ENCODE results near the gene TMX2. TPM values are rescaled to one million over a fixed set of nuclear protein-coding genes. Genes with fewer than 3 reads are reported as not detected.

TMX2 gene
- total RNA-seq, 2 donors from 2014 or later, result 77.3 to 96.9 TPM

DNA sequence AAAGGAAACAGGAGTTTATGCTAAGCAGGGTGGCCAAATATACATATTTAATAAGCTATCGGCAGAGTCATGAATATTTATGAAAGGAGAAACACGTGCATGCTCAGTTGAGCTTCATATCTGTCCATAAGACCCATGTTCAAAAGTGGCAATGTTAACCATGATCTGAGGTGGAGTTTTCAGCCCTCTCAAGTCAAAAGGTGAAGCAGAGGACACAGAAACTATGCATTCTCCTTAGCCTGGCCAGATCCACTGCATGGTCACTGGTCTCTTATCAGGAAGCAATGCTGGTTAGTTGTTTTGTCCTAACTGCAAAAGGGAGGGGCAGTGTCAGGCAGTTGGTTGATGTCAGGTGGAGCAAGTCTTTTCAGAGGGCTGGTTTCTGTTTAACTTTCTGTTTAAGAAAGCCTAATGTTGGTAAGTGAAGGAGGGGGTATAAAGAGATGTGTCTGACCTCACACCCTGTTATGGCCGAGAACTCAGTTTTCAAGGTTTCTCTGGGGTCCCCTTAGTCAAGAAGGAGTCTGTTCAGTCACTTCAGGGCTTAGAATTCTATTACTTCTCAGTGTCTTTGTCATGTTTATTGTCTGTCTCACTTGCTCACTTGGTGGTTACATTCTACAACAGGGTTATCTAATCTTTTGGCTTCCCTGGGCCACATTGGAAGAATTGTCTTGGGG, 23.4 kb downstream of the TMX2 start:
- peaks cover 6% of the 10 kb centered on the region for H3K36me3 Mint-ChIP-seq
- no peaks in the 10 kb centered on the region for H3K27me3 Mint-ChIP-seq
- no peaks in the 10 kb centered on the region for H3K9me3 Mint-ChIP-seq
- H3K4me3 Mint-ChIP-seq, result no peak overlapping the region
- DNase-seq (ENCODE audit: low spot score), result no peak
- H3K27ac Mint-ChIP-seq, result peak overlapping the region; percentile 8 to 43
- peaks cover 1 to 3% of the 10 kb centered on the region in 2 donors for H3K4me1 Mint-ChIP-seq (ENCODE audit: low read depth in 2 of 2)
- ATAC-seq, result no peak

DNA sequence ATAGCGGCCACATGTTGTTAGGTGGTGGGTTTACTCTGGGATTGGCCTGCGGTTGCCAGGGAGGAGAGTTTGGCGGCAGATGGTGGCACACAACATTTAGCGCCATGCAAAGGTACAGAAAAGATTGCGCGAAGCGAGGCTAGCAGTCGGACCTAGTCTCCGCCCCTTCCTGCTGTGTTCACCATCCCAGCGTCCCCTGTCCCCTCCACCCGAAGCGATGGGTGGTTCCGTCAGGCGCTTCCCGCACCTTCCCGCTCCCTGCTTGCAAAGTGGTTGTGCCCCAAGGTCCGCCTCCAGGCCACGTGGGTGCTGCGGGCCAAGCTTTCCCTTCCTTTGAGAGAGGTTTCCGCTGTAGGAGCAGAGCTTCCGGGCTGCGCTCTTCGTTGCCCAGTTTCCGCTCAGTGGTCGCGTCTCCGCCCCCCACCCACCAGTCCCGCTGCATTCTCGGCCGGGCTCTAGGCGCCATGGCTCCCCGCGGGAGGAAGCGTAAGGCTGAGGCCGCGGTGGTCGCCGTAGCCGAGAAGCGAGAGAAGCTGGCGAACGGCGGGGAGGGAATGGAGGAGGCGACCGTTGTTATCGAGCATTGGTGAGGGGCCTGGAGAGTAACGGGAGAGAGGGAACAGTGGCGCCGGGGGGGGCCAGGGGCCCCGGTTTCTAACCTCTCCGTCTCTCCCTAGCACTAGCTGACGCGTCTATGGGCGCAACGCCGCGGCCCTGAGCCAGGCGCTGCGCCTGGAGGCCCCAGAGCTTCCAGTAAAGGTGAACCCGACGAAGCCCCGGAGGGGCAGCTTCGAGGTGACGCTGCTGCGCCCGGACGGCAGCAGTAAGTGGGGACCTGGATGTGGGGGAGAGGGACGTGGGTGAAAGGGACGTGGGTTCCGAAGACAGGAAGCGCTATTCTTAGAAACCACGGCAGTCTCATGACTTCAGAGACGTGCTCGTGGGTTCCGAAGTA, 29.0 kb downstream of the TMX2 start, which contains the start of gene SELENOH:
Gene SELENOH, plus strand, starts transcription at position 360 of the 955 bp plus-strand sequence. Its CDS starts 105 bp downstream, at position 465.
- peaks cover 16% of the 10 kb centered on the region for H3K36me3 Mint-ChIP-seq
- peak; percentile 98 for DNase-seq (ENCODE audit: low spot score)
- no peaks in the 10 kb centered on the region for H3K9me3 Mint-ChIP-seq
- peaks cover 15 to 22% of the 10 kb centered on the region in 2 donors for H3K4me1 Mint-ChIP-seq (ENCODE audit: low read depth in 2 of 2)
- no peaks in the 10 kb centered on the region for H3K27me3 Mint-ChIP-seq
- peak within 1 kb of the TSS; percentile 93 to 98 for H3K27ac Mint-ChIP-seq
- peak; percentile 95 to 97 for ATAC-seq
- peak within 1 kb of the TSS; percentile 93 for H3K4me3 Mint-ChIP-seq

DNA sequence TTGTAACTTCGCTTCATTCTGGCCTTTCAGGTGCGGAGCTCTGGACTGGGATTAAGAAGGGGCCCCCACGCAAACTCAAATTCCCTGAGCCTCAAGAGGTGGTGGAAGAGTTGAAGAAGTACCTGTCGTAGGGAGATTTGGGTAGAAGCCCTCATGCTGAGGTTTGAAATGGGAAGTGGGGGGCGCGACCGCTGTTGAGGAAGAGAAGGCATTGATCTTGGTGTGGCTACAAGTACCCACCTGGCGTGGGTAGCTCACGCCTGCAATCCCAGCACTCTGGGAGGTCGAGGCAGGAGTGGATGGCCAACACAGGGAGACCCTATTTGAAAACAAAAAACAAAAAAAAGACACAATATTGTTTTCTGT, 29.7 kb downstream of the TMX2 start:
- Mint-ChIP-seq H3K36me3 (peaks cover 16% of the 10 kb centered on the region), H3K4me3 (peak overlapping the region; percentile 93), H3K27ac (peak overlapping the region; percentile 93 to 98), H3K27me3 (no peaks in the 10 kb centered on the region), H3K4me1 (ENCODE audit: low read depth in 2 of 2) (peaks cover 15 to 22% of the 10 kb centered on the region in 2 donors), H3K9me3 (no peaks in the 10 kb centered on the region)
- no peak for DNase-seq (ENCODE audit: low spot score)
- ATAC-seq, result no peak

DNA sequence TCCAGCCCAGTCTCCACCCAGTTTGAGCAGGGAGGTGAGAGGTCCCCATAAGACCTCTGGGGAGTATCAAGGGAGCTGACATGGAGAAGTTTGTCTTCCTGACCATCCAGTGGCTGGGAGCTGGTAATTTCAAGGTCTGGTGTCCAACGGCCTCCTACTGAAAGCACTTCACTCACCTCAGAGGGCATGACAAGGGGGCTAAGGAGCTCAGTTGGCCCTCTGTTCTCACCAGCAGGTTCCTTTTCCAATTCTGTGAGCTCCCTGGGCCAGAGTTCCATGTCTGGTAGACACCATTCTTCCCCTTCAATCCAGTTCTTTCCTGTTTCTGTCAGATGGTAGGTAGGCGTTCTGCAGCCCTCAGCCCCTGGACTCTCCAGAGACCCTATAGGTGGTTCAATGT, 32.0 kb downstream of the TMX2 start:
- DNase-seq (ENCODE audit: low spot score), result no peak
- H3K4me1 Mint-ChIP-seq (ENCODE audit: low read depth in 2 of 2), result peaks cover 15 to 22% of the 10 kb centered on the region in 2 donors
- no peaks in the 10 kb centered on the region for H3K27me3 Mint-ChIP-seq
- no peak overlapping the region for H3K4me3 Mint-ChIP-seq
- no peaks in the 10 kb centered on the region for H3K9me3 Mint-ChIP-seq
- peak overlapping the region; percentile 8 to 31 for H3K27ac Mint-ChIP-seq
- ATAC-seq, result no peak
- peaks cover 10% of the 10 kb centered on the region for H3K36me3 Mint-ChIP-seq

DNA sequence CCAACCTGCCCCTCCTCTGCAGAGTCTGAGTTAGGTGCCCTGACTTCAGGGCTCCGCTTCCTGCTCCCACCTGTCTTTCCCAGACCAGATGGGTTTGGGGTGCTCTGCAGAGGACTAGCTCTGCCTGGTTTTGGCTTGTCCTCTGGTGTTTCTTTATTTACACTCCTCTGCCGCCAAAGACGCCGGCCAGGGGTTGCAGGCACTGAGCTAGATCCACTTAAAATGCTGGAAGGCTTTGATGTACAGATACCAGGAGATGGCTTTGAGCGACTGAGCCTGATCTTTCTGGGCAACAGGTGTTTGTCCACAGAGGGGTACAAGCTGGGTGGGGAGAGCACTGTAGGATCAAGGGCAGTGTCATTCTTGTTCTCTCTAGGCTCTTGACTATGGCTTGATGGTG, 32.8 kb downstream of the TMX2 start:
- H3K4me3 Mint-ChIP-seq, result no peak overlapping the region

DNA sequence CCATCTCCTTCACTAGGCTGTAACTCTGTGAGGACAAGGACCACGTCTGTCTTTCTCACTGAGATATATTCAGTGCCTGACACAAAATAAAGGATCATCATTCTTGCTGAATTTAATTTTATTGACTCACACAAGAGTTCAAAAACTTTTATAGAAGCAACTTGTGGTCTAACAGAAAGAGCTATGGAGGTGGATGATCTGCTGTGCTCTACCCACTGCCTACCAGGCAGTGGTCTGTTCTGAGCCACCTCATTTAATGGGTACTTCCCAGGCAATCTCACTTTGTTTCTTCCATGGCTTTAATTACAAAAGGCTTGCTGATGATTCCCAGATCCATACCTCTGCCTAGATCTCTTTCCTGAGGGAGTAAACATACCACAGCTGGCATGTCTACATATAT, 34.5 kb downstream of the TMX2 start:
- peaks cover 7% of the 10 kb centered on the region for H3K36me3 Mint-ChIP-seq
- DNase-seq (ENCODE audit: low spot score), result no peak
- H3K9me3 Mint-ChIP-seq, result no peaks in the 10 kb centered on the region
- peaks cover 12 to 13% of the 10 kb centered on the region in 2 donors for H3K4me1 Mint-ChIP-seq (ENCODE audit: low read depth in 2 of 2)
- H3K27me3 Mint-ChIP-seq, result no peaks in the 10 kb centered on the region
- H3K4me3 Mint-ChIP-seq, result no peak overlapping the region
- H3K27ac Mint-ChIP-seq, result peak overlapping the region; percentile 8 to 59
- ATAC-seq, result no peak

More for the DNA sequence above, 32.8 kb downstream of the TMX2 start:
- no peak for ATAC-seq
- Mint-ChIP-seq H3K9me3 (no peaks in the 10 kb centered on the region), H3K27ac (peak overlapping the region; percentile 8 to 59), H3K27me3 (no peaks in the 10 kb centered on the region), H3K4me1 (ENCODE audit: low read depth in 2 of 2) (peaks cover 15 to 20% of the 10 kb centered on the region in 2 donors), H3K36me3 (peaks cover 10% of the 10 kb centered on the region)
- no peak for DNase-seq (ENCODE audit: low spot score)

DNA sequence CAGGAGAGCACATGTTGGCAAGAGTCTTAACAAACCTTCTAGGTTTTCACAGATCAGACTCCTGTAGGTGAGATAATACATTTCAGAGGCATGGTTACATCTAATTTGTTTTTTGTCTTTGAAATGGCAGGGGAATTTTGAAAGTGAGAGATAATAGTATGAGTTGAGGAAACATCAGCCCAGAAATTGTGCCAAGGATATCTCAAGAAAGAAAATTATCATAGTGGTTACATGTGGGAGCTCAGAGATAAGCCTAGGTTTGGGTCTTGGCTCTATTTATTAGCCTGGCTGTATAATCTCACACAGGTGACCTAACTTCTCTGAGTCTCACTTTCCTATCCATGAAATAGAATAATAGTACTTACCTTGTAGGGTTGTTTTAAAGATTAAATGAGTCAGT, 38.8 kb downstream of the TMX2 start:
- Mint-ChIP-seq H3K9me3 (no peaks in the 10 kb centered on the region), H3K27ac (no peak overlapping the region), H3K36me3 (no peaks in the 10 kb centered on the region), H3K27me3 (no peaks in the 10 kb centered on the region), H3K4me1 (ENCODE audit: low read depth in 2 of 2) (peaks cover 0 to 5% of the 10 kb centered on the region in 2 donors), H3K4me3 (no peak overlapping the region)
- no peak for DNase-seq (ENCODE audit: low spot score)
- ATAC-seq, result no peak

DNA sequence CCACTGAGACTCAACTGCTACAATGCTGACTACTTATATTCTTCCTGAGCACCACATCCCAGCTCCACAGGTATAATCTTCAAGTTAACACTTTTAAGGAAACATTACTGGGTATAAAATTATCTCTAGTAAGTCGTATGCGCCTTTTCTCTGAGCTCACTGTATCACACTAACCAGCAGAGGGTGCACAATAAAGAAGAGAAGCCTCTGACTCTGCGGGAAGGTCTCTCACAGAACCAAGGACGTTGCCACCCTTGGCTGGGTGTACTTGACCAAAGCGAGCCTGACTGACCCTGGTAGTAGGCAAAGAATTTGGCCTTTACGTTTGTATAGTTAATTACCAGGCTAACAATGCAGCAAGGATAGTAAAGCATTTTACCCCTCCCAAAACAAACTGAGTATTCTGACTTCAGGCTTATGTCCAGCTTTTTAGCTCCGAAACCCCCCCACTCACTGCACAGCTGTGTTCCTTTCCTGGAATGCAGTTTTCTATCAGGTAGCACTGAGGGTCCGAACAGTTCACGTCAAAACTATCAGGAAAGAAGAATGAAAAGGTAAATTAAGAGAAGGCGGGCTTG, 39.4 kb downstream of the TMX2 start, which contains the start of gene BTBD18:
Gene BTBD18, minus strand, starts transcription at position 144 of the 578 bp plus-strand sequence. CDS start 631 bp downstream, outside the sequence.
- Mint-ChIP-seq H3K27me3 (no peaks in the 10 kb centered on the region), H3K4me1 (ENCODE audit: low read depth in 2 of 2) (peaks cover 0 to 5% of the 10 kb centered on the region in 2 donors), H3K4me3 (no peak within 1 kb of the TSS), H3K9me3 (no peaks in the 10 kb centered on the region), H3K36me3 (no peaks in the 10 kb centered on the region), H3K27ac (no peak within 1 kb of the TSS)
- DNase-seq (ENCODE audit: low spot score) (no peak), ATAC-seq (no peak)

DNA sequence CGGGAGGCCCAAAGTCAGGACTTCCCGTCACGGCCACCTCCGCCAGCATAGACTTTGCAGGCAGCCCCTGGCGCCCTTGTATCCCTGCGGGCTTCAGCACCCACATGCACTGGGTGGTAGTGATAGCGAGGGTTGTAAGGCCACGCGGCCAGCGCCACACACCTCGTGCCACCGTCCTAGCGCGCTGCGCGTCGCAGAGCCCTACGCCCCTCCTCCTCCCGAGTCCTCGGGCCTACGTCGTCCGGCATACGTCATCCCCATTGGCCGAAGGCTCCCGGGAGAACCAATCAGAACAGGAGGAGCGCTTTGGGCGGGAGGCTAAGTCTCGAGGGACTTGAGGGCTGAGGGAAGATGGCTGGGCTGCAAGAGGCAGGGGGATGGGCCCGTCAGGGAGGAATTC, 40.6 kb downstream of the TMX2 start:
- Mint-ChIP-seq H3K9me3 (no peaks in the 10 kb centered on the region), H3K4me3 (no peak overlapping the region), H3K36me3 (no peaks in the 10 kb centered on the region), H3K4me1 (ENCODE audit: low read depth in 2 of 2) (peaks cover 0 to 5% of the 10 kb centered on the region in 2 donors), H3K27ac (no peak overlapping the region), H3K27me3 (no peaks in the 10 kb centered on the region)
- DNase-seq (ENCODE audit: low spot score) (no peak), ATAC-seq (peak in 1 of 2 donors; percentile 27)

DNA sequence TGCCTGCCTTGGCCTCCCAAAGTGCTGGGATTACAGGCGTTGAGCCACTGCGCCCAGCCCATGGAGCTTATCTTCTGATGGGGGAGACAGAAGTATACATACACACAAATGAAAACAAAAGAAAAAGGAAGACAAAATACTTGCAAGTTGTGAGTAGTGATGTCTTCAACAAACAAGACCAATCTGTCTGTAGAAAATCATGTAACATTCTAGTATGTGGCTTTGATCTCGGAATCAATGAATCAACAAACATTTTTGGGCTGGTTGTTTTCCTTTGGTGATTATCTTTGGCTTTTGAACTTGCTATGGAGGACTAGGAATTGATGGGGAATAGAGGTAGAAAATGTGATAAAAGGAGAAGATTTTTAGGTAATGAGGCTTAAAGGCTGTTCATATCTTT, 45.8 kb downstream of the TMX2 start:
- DNase-seq (ENCODE audit: low spot score) (no peak), ATAC-seq (no peak)
- H3K9me3 Mint-ChIP-seq, result no peaks in the 10 kb centered on the region
- no peak overlapping the region for H3K27ac Mint-ChIP-seq
- H3K27me3 Mint-ChIP-seq, result peaks cover 5 to 15% of the 10 kb centered on the region in 2 donors
- H3K36me3 Mint-ChIP-seq, result no peaks in the 10 kb centered on the region
- peaks cover 5% of the 10 kb centered on the region in 2 donors for H3K4me1 Mint-ChIP-seq (ENCODE audit: low read depth in 2 of 2)
- H3K4me3 Mint-ChIP-seq, result no peak overlapping the region

DNA sequence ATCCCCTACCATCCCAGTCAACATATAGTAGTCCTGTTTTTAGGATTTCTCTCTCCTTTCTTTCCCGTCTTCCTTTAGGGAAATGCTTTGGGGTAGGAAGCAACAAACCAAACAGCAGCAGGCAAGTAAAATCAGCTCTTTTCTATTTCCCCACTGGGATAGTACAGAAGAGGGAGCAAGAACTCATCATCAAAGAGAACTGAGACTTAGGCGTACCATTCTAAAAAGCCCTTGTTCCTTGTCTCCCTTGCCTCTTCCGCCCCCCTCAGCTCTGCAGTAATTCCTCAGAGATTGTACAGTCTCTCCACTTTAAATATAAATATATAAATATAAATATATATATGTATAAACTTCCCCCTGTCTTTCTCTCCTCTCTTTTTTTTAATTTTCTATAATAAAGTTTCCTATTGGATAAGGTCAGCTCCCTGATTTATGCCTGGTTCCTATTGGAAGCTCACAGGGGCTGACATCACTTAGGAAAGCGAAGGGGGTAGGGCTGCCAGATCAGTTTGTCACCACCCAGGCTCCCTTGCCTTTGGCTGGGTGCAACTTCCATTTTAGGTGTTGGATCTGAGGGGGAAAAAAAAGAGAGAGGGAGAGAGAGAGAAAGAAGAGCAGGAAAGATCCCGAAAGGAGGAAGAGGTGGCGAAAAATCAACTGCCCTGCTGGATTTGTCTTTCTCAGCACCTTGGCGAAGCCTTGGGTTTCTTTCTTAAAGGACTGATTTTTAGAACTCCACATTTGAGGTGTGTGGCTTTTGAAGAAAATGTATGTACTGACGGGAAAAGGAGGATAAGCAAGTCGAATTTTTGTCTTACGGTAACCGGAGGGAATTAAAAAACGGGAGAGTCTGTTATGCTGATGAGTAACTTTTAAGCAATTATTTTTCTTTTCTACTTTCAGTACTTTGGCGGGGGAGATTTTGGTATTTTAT, 49.2 kb downstream of the TMX2 start, which contains the start of gene CTNND1:
Gene CTNND1, plus strand, starts transcription at position 502 of the 934 bp plus-strand sequence. CDS start 29,677 bp downstream, outside the sequence.
- peaks cover 5 to 15% of the 10 kb centered on the region in 2 donors for H3K27me3 Mint-ChIP-seq
- H3K36me3 Mint-ChIP-seq, result no peaks in the 10 kb centered on the region
- H3K4me1 Mint-ChIP-seq (ENCODE audit: low read depth in 2 of 2), result peaks cover 5% of the 10 kb centered on the region in 2 donors
- peak in 1 of 2 donors; percentile 53 for ATAC-seq
- peak within 1 kb of the TSS; percentile 74 for H3K4me3 Mint-ChIP-seq
- H3K9me3 Mint-ChIP-seq, result no peaks in the 10 kb centered on the region
- DNase-seq (ENCODE audit: low spot score), result no peak
- H3K27ac Mint-ChIP-seq, result peak within 1 kb of the TSS in 1 of 2 donors; percentile 23

DNA sequence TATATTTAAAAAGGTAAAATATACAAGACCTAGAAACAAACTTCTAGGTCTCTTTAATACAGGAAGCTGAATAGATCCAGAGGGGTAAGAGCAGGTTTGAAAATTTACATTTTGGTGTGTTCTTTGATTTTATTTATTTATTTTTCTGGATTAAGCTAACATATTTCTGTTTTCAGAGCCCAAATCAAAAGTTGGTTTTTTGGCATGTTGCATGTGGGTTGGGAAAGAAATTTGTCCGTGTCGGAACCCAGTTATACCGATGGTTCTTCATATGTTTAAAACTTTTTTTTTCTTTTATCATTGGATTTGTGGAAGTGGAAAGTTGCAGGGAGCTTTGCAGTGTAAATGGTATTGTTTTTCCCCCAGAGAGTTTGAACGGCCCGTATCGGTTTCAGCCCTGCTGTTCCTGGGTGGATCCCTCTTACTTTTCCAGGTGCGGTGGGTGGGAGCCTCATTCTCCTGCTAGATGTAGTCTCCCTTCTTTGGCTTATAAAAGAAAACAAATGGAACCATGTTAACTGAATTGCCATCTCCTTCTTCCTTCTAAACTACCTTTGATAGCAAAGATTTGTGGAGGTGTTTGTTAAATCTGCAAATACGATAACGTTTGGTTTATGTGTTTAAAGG, 50.0 kb downstream of the TMX2 start:
- Mint-ChIP-seq H3K36me3 (no peaks in the 10 kb centered on the region), H3K27me3 (peaks cover 5 to 15% of the 10 kb centered on the region in 2 donors), H3K9me3 (no peaks in the 10 kb centered on the region), H3K4me1 (ENCODE audit: low read depth in 2 of 2) (peaks cover 5% of the 10 kb centered on the region in 2 donors), H3K27ac (no peak overlapping the region), H3K4me3 (peak overlapping the region; percentile 74)
- ATAC-seq (no peak), DNase-seq (ENCODE audit: low spot score) (no peak)
